ENCODE results near the gene ZKSCAN5. TPM values are rescaled to one million over a fixed set of nuclear protein-coding genes. Genes with fewer than 3 reads are reported as not detected.
"Not testable (repeated sequence)": the region's sequence is repeated elsewhere in the genome, so short reads cannot be mapped to it uniquely, and the experiment has no call there.

ZKSCAN5 gene
- total RNA-seq, 1 experiment from 2014 or later: 13.3 TPM

DNA sequence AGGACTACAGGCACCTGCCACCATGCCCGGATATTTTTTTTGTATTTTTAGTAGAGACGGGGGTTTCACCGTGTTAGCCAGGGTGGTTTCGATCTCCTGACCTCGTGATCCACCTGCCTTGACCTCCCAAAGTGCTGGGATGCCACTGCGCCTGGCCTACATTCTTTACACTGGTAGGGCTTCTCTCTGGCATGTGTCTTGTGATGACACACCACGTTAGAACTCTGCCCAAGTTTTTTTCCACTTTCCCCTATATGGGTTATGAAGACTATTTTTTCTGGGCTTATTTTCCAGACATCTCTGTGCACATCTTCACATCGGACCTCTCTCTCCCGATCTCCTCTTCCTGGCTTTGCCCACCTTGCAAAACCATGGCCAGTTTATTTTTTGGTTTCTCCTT lies 36.8 kb downstream of the ZKSCAN5 start:
- no peak overlapping the region for H3K4me3 ChIP-seq (ENCODE audit: low read depth, low read length, poor library complexity, severe bottlenecking)
- TF ChIP-seq, protein P1, sequence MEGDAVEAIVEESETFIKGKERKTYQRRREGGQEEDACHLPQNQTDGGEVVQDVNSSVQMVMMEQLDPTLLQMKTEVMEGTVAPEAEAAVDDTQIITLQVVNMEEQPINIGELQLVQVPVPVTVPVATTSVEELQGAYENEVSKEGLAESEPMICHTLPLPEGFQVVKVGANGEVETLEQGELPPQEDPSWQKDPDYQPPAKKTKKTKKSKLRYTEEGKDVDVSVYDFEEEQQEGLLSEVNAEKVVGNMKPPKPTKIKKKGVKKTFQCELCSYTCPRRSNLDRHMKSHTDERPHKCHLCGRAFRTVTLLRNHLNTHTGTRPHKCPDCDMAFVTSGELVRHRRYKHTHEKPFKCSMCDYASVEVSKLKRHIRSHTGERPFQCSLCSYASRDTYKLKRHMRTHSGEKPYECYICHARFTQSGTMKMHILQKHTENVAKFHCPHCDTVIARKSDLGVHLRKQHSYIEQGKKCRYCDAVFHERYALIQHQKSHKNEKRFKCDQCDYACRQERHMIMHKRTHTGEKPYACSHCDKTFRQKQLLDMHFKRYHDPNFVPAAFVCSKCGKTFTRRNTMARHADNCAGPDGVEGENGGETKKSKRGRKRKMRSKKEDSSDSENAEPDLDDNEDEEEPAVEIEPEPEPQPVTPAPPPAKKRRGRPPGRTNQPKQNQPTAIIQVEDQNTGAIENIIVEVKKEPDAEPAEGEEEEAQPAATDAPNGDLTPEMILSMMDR (conservative IDR thresholded peaks at IDR 0.05; ENCODE audit: low read depth, low read length): no peak
- no peak for TF ChIP-seq EZH2 (IDR thresholded peaks at IDR 0.05; ENCODE audit: borderline replicate concordance, low read depth, low read length, poor library complexity, severe bottlenecking)
- H3K27me3 ChIP-seq (replicated peaks; ENCODE audit: insufficient read depth, low read depth, low read length, poor library complexity): no peaks in the 10 kb centered on the region
- ChIA-PET POLR2A (ENCODE audit: low non-redundant PET) (no interaction called here), CTCF (no interaction called here)
- no peaks in the 10 kb centered on the region for H3K4me1 ChIP-seq (ENCODE audit: insufficient read depth, low read length, poor library complexity, severe bottlenecking)
- no peak overlapping the region for H3K27ac ChIP-seq (ENCODE audit: low read depth, low read length, poor library complexity, severe bottlenecking)
- intact Hi-C loops (cut with micrococcal nuclease; ENCODE audit: unreplicated experiment): no loop called here
- DNase-seq (ENCODE audit: low spot score): no peak
- peaks cover 29% of the 10 kb centered on the region for H3K9me3 ChIP-seq (ENCODE audit: low read depth, low read length, poor library complexity, severe bottlenecking)
- no TSS peak for BruUV-seq (replicated peaks)
- H3K36me3 ChIP-seq (ENCODE audit: insufficient read depth, low read length, poor library complexity, severe bottlenecking): no peaks in the 10 kb centered on the region

DNA sequence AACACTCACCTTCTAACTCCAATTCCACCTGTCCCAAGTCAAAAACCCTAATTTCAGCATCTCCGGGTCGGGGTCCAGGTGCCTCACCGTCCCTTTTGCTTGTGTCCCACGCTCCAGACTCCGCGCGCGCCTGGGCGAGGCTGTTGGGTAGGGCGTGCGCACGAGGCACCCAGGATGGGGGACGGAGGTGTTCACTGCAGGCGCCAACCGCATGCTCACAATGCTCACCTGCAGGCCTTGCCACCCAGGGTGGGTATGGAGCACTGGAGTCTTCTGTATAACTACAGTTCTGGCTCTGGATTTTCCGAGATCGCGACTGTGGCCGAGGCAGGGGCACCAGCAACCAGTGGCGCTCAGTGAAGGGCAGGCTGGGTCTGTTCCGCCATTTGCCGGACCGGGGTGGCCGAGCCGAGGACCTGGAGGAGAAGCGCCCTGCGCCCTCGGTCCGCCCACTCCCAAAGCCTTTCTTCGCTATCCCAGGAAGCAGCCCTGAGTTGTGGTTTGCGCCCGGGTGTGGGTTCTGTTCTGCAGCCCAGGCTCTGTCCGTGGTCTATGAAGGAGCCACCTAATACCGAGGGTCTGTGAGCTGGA lies 38.7 kb downstream of the ZKSCAN5 start:
- DNase-seq (ENCODE audit: low spot score): no peak
- peaks cover 29% of the 10 kb centered on the region for H3K9me3 ChIP-seq (ENCODE audit: low read depth, low read length, poor library complexity, severe bottlenecking)
- no peak overlapping the region for H3K27ac ChIP-seq (ENCODE audit: low read depth, low read length, poor library complexity, severe bottlenecking)
- BruUV-seq (replicated peaks): no TSS peak
- CTCF ChIA-PET: no interaction called here
- POLR2A ChIA-PET (ENCODE audit: low non-redundant PET): no interaction called here
- no peak overlapping the region for H3K4me3 ChIP-seq (ENCODE audit: low read depth, low read length, poor library complexity, severe bottlenecking)
- no peak for TF ChIP-seq EZH2 (IDR thresholded peaks at IDR 0.05; ENCODE audit: borderline replicate concordance, low read depth, low read length, poor library complexity, severe bottlenecking)
- TF ChIP-seq, protein P1 (conservative IDR thresholded peaks at IDR 0.05; ENCODE audit: low read depth, low read length): no peak
- H3K36me3 ChIP-seq (ENCODE audit: insufficient read depth, low read length, poor library complexity, severe bottlenecking): peaks cover 15% of the 10 kb centered on the region
- no peaks in the 10 kb centered on the region for H3K4me1 ChIP-seq (ENCODE audit: insufficient read depth, low read length, poor library complexity, severe bottlenecking)
- no peaks in the 10 kb centered on the region for H3K27me3 ChIP-seq (replicated peaks; ENCODE audit: insufficient read depth, low read depth, low read length, poor library complexity)
- intact Hi-C loops (cut with micrococcal nuclease; ENCODE audit: unreplicated experiment): no loop called here

DNA sequence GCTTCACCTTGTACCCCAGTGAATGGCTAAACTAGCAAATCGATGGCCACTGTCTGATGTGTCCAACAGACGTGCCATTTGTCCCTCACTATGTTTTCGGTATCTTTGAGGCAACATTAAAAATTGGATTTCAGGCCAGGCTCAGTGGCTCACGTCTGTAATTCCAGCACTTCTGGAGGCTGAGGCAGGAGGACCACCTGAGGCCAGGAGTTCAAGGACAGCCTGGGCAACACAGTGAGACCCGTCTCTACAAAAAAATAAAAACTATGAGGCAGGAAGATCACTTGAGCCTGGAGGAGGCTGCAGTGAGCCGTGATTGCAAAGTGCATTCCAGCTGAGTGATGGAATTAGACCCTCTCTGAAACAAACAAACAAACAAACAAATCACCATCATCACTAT lies 39.5 kb downstream of the ZKSCAN5 start:
- ChIA-PET POLR2A (ENCODE audit: low non-redundant PET) (no interaction called here), CTCF (no interaction called here)
- Histone ChIP-seq H3K4me1 (ENCODE audit: insufficient read depth, low read length, poor library complexity, severe bottlenecking) (no peaks in the 10 kb centered on the region), H3K4me3 (ENCODE audit: low read depth, low read length, poor library complexity, severe bottlenecking) (no peak overlapping the region), H3K27me3 (replicated peaks; ENCODE audit: insufficient read depth, low read depth, low read length, poor library complexity) (no peaks in the 10 kb centered on the region), H3K9me3 (ENCODE audit: low read depth, low read length, poor library complexity, severe bottlenecking) (peaks cover 29% of the 10 kb centered on the region), H3K36me3 (ENCODE audit: insufficient read depth, low read length, poor library complexity, severe bottlenecking) (peaks cover 19% of the 10 kb centered on the region), H3K27ac (ENCODE audit: low read depth, low read length, poor library complexity, severe bottlenecking) (no peak overlapping the region)
- BruUV-seq (replicated peaks): no TSS peak
- TF ChIP-seq, protein P1 (conservative IDR thresholded peaks at IDR 0.05; ENCODE audit: low read depth, low read length): no peak
- TF ChIP-seq EZH2 (IDR thresholded peaks at IDR 0.05; ENCODE audit: borderline replicate concordance, low read depth, low read length, poor library complexity, severe bottlenecking): no peak
- DNase-seq (ENCODE audit: low spot score): no peak
- intact Hi-C loops (cut with micrococcal nuclease; ENCODE audit: unreplicated experiment): no loop called here

DNA sequence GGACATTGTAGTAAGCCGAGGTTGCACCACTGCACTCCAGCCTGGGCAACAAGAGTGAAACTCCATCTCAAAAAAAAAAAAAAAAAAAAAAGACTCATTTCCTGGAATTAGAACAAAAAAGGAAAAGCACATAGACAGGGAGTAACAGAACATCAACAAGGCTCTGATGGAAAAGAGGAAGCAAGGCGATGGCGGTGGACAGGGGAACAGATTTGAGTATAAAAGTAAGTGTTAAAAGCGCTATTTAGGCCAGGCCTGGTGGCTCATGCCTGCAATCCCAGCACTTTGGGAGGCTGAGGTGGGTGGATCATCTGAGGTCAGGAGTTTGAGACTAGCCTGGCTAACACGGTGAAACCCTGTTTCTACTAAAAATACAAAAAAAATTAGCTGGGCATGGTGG lies 40.8 kb downstream of the ZKSCAN5 start:
- intact Hi-C loops (cut with micrococcal nuclease; ENCODE audit: unreplicated experiment); CTCF ChIA-PET; BruUV-seq (replicated peaks); POLR2A ChIA-PET (ENCODE audit: low non-redundant PET); H3K4me1 ChIP-seq (ENCODE audit: insufficient read depth, low read length, poor library complexity, severe bottlenecking); DNase-seq (ENCODE audit: low spot score); H3K4me3 ChIP-seq (ENCODE audit: low read depth, low read length, poor library complexity, severe bottlenecking); H3K27ac ChIP-seq (ENCODE audit: low read depth, low read length, poor library complexity, severe bottlenecking); H3K27me3 ChIP-seq (replicated peaks; ENCODE audit: insufficient read depth, low read depth, low read length, poor library complexity): not testable (repeated sequence)
- Histone ChIP-seq H3K36me3 (ENCODE audit: insufficient read depth, low read length, poor library complexity, severe bottlenecking) (peaks cover 19% of the 10 kb centered on the region), H3K9me3 (ENCODE audit: low read depth, low read length, poor library complexity, severe bottlenecking) (peaks cover 22% of the 10 kb centered on the region)

DNA sequence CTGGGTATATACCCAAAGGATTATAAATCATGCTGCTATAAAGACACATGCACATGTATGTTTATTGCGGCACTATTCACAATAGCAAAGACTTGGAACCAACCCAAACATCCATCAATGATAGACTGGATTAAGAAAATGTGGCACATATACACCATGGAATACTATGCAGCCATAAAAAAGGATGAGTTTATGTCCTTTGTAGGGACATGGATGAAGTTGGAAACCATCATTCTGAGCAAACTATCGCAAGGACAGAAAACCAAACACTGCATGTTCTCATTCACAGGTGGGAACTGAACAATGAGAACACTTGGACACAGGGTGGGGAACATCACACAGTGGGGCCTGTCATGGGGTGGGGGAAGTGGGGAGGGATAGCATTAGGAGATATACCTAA lies 45.1 kb downstream of the ZKSCAN5 start:
- not testable (repeated sequence) for H3K9me3 ChIP-seq (ENCODE audit: low read depth, low read length, poor library complexity, severe bottlenecking)

More for the DNA sequence above, 45.1 kb downstream of the ZKSCAN5 start:
- intact Hi-C loops (cut with micrococcal nuclease; ENCODE audit: unreplicated experiment); H3K27ac ChIP-seq (ENCODE audit: low read depth, low read length, poor library complexity, severe bottlenecking); BruUV-seq (replicated peaks); H3K4me3 ChIP-seq (ENCODE audit: low read depth, low read length, poor library complexity, severe bottlenecking); H3K27me3 ChIP-seq (replicated peaks; ENCODE audit: insufficient read depth, low read depth, low read length, poor library complexity); CTCF ChIA-PET; H3K4me1 ChIP-seq (ENCODE audit: insufficient read depth, low read length, poor library complexity, severe bottlenecking); DNase-seq (ENCODE audit: low spot score): not testable (repeated sequence)
- POLR2A ChIA-PET (ENCODE audit: low non-redundant PET): interaction anchor here (0.6 kb wide), 1 partner anchor 52 kb away, joined by 4 read pairs; no protein-coding TSS in a partner anchor
- peaks cover 19% of the 10 kb centered on the region for H3K36me3 ChIP-seq (ENCODE audit: insufficient read depth, low read length, poor library complexity, severe bottlenecking)

All from A673 (cell line).